Stimulated activated CD4-positive, alpha-beta T cell treated with anti-CD3 and anti-CD28 coated beads, TNF-alpha, amount 100 ng/mL, for 24 hours (primary cell): Measurements from ENCODE around the gene MLLT1.

ENCODE experiments used
- DNase-seq, 3 experiments: peaks; one replicate each; pipeline ENCODE4 v3.0.0-alpha.2; 2020; ENCODE audit warnings: low read depth in 3 of 3

MLLT1 gene

GRCh38 chr19:6210721-6211600, 68.8 kb downstream of the MLLT1 start:
- no peak for DNase-seq

GRCh38 chr19:6210091-6210490, 69.7 kb downstream of the MLLT1 start:
- DNase-seq = no peak

GRCh38 chr19:6209680-6210079, 70.1 kb downstream of the MLLT1 start:
- no peak for DNase-seq

- no peak for DNase-seq
Measured at GRCh38 chr19:6209233-6209632, 70.5 kb downstream of the MLLT1 start.

- no peak for DNase-seq
Measured at GRCh38 chr19:6204866-6205723, 74.7 kb downstream of the MLLT1 start.

- DNase-seq = no peak
Measured at GRCh38 chr19:6204212-6204611, 75.6 kb downstream of the MLLT1 start.

GRCh38 chr19:6199240-6199994, 80.4 kb downstream of the MLLT1 start:
- DNase-seq = peak; percentile 98 to 100 (median 98)

GRCh38 chr19:6198896-6199239, 80.9 kb downstream of the MLLT1 start:
- no peak for DNase-seq

GRCh38 chr19:6196361-6196760, 83.4 kb downstream of the MLLT1 start:
- DNase-seq = no peak

GRCh38 chr19:6188811-6189210, 91.0 kb downstream of the MLLT1 start:
- no peak for DNase-seq

- DNase-seq = no peak
Measured at GRCh38 chr19:6187374-6187773, 92.4 kb downstream of the MLLT1 start.

- DNase-seq = no peak
Measured at GRCh38 chr19:6185835-6186834, 93.6 kb downstream of the MLLT1 start.

GRCh38 chr19:6185093-6185834, 94.5 kb downstream of the MLLT1 start:
- DNase-seq = no peak

GRCh38 chr19:6181119-6181518, 98.7 kb downstream of the MLLT1 start:
- DNase-seq = no peak

- no peak for DNase-seq
Measured at GRCh38 chr19:6173190-6173589, 106.6 kb downstream of the MLLT1 start.

- DNase-seq = no peak
Measured at GRCh38 chr19:6172074-6172863, 107.5 kb downstream of the MLLT1 start.

- DNase-seq = no peak
Measured at GRCh38 chr19:6167115-6167514, 112.7 kb downstream of the MLLT1 start.

GRCh38 chr19:6164906-6165531, 114.8 kb downstream of the MLLT1 start:
- no peak for DNase-seq
